OCI-LY1 (cell line): ENCODE data around the gene PTH.

Experiments
- H2AFZ ChIP-seq: fragments of 200-600 bp; sonication (generic), shearing (Covaris generic); 2 replicates; pipeline ENCODE4 v1.6.0; 2014; ENCODE audit warnings: antibody characterized with exemption, mild to moderate bottlenecking, low read length
- H3F3A ChIP-seq: fragments of 200-600 bp; sonication (generic), shearing (Covaris generic); 2 replicates; pipeline ENCODE4 v1.6.0; 2014; ENCODE audit warnings: mild to moderate bottlenecking, antibody characterized with exemption, low read length, moderate library complexity; ENCODE audit not compliant: insufficient read depth
- H3K27ac ChIP-seq: fragments of 200-600 bp; sonication (generic); 2 replicates; pipeline ENCODE4 v1.5.1; 2014; ENCODE audit warnings: low read length, mixed run types, mild to moderate bottlenecking, low read depth; ENCODE audit not compliant: poor library complexity, severe bottlenecking
- H3K27me3 ChIP-seq: fragments of 200-600 bp; sonication (generic); 2 replicates; pipeline ENCODE4 v1.6.0; 2014; ENCODE audit warnings: antibody characterized with exemption, mild to moderate bottlenecking, low read length, moderate library complexity; ENCODE audit not compliant: insufficient read depth
- H3K36me3 ChIP-seq: fragments of 200-600 bp; sonication (generic); 2 replicates; pipeline ENCODE4 v1.6.1; 2014; ENCODE audit warnings: mild to moderate bottlenecking, antibody characterized with exemption, low read length, moderate library complexity, mixed read lengths; ENCODE audit not compliant: insufficient read depth
- H3K4me1 ChIP-seq: fragments of 200-600 bp; sonication (generic); 2 replicates; pipeline ENCODE4 v1.5.1; 2014; ENCODE audit warnings: mild to moderate bottlenecking, low read length, moderate library complexity; ENCODE audit not compliant: insufficient read depth, severe bottlenecking
- H3K4me2 ChIP-seq: fragments of 200-600 bp; sonication (generic), shearing (Covaris generic); 2 replicates; pipeline ENCODE4 v1.6.1; 2014; ENCODE audit warnings: low read length
- H3K4me3 ChIP-seq: fragments of 200-600 bp; sonication (generic); 2 replicates; pipeline ENCODE4 v1.5.1; 2014; ENCODE audit warnings: low read length, low read depth, mild to moderate bottlenecking, mixed read lengths; ENCODE audit not compliant: poor library complexity, severe bottlenecking
- H3K79me2 ChIP-seq: fragments of 200-600 bp; shearing (Covaris generic); 2 replicates; pipeline ENCODE4 v1.6.1; 2016; ENCODE audit warnings: mixed run types, low read length, mixed read lengths; ENCODE audit not compliant: insufficient read depth
- H3K9ac ChIP-seq: fragments of 200-600 bp; sonication (generic), shearing (Covaris generic); 2 replicates; pipeline ENCODE4 v1.6.1; 2014; ENCODE audit warnings: mild to moderate bottlenecking, low read length, mixed read lengths
- H3K9me2 ChIP-seq: fragments of 200-600 bp; sonication (generic), shearing (Covaris generic); 2 replicates; pipeline ENCODE4 v1.6.1; 2014; ENCODE audit warnings: low read depth, mild to moderate bottlenecking, low read length, mixed read lengths
- H3K9me3 ChIP-seq: fragments of 200-600 bp; shearing (Covaris generic); 2 replicates; pipeline ENCODE4 v1.6.1; 2014; ENCODE audit warnings: low read length, mixed read lengths
- H4K20me1 ChIP-seq: fragments of 200-600 bp; sonication (generic), shearing (Covaris generic); 2 replicates; pipeline ENCODE4 v1.6.0; 2016; ENCODE audit warnings: mild to moderate bottlenecking, low read length; ENCODE audit not compliant: insufficient read depth
- EZH2 ChIP-seq: fragments of 200-600 bp; sonication (generic), shearing (Covaris generic); IDR thresholded peaks from 2 replicates; pipeline ENCODE4 v1.8.0; 2017; ENCODE audit warnings: borderline replicate concordance, mixed run types, mild to moderate bottlenecking, antibody characterized with exemption, low read length, moderate library complexity, mixed read lengths
- TF ChIP-seq, protein P1 (sequence below): fragments of 200-600 bp; sonication (generic), shearing (Covaris generic); IDR thresholded peaks from 2 replicates; pipeline ENCODE4 v1.5.1; 2017; ENCODE audit warnings: mild to moderate bottlenecking, antibody characterized with exemption, low read length, moderate library complexity, mixed read lengths

PTH gene

DNA sequence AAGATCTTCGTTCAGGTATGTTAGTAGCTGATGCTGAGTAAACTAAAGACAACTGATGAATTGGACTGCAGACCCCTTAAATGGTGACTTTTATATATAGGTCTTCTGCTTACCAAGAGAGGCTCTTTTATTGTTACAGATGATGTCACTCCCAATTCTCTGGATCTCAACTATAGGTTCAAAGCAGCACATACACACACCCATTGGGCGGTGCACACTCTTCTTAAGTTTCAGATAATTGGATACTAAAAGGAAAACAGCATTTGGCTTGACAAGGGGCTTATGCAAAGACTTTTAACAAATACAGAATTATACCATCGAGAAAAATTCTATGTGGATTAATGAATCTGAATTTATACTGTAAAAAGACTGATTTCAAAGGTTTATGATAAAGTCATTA lies at the start of gene PTH:
Gene PTH, minus strand, starts transcription at position 69 of the 400 bp plus-strand sequence. CDS start 3,142 bp downstream, outside the sequence.
- no peaks in the 10 kb centered on the region for H3K27me3 ChIP-seq
- no peaks in the 10 kb centered on the region for H3K9me2 ChIP-seq
- H3K4me1 ChIP-seq = no peaks in the 10 kb centered on the region
- H2AFZ ChIP-seq = no peak within 1 kb of the TSS
- no peaks in the 10 kb centered on the region for H3K79me2 ChIP-seq
- no peak for TF ChIP-seq EZH2
- no peak within 1 kb of the TSS for H3K4me2 ChIP-seq
- H3K9ac ChIP-seq = no peak within 1 kb of the TSS
- H3K4me3 ChIP-seq = no peak within 1 kb of the TSS
- H3K27ac ChIP-seq = no peak within 1 kb of the TSS
- no peaks in the 10 kb centered on the region for H3K9me3 ChIP-seq
- no peaks in the 10 kb centered on the region; the same call in 1 of the 2 replicates for H3F3A ChIP-seq
- H3K36me3 ChIP-seq = no peaks in the 10 kb centered on the region
- H4K20me1 ChIP-seq = no peaks in the 10 kb centered on the region

DNA sequence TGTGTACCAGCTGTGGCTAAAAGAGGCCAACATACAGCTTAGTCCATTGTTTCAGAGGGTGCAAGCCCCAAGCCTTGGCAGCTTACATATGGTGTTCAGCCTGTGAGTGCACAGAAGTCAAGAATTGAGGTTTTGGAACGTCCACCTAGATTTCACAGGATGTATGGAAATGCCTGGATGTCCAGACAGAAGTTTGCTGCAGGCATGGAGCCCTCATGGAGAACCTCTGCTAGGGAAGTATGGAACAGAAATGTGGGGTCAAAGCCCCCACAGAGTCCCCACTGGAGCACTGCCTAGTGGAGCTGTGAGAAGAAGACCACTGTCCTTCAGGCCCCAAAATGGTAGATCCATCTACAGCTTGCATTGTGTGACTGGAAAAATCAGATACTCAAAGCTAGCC lies 42.2 kb upstream of the PTH start:
- no peak overlapping the region for H3K27ac ChIP-seq
- no peaks in the 10 kb centered on the region for H3K9me3 ChIP-seq
- no peak overlapping the region for H3K9ac ChIP-seq
- H3K4me3 ChIP-seq = no peak overlapping the region
- no peaks in the 10 kb centered on the region for H3K79me2 ChIP-seq
- H3F3A ChIP-seq = no peaks in the 10 kb centered on the region
- no peaks in the 10 kb centered on the region for H3K4me1 ChIP-seq
- no peaks in the 10 kb centered on the region for H3K36me3 ChIP-seq
- H3K9me2 ChIP-seq = no peaks in the 10 kb centered on the region
- TF ChIP-seq EZH2 = no peak
- TF ChIP-seq, protein P1, sequence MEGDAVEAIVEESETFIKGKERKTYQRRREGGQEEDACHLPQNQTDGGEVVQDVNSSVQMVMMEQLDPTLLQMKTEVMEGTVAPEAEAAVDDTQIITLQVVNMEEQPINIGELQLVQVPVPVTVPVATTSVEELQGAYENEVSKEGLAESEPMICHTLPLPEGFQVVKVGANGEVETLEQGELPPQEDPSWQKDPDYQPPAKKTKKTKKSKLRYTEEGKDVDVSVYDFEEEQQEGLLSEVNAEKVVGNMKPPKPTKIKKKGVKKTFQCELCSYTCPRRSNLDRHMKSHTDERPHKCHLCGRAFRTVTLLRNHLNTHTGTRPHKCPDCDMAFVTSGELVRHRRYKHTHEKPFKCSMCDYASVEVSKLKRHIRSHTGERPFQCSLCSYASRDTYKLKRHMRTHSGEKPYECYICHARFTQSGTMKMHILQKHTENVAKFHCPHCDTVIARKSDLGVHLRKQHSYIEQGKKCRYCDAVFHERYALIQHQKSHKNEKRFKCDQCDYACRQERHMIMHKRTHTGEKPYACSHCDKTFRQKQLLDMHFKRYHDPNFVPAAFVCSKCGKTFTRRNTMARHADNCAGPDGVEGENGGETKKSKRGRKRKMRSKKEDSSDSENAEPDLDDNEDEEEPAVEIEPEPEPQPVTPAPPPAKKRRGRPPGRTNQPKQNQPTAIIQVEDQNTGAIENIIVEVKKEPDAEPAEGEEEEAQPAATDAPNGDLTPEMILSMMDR = no peak
- no peaks in the 10 kb centered on the region for H4K20me1 ChIP-seq
- no peak overlapping the region for H3K4me2 ChIP-seq
- H3K27me3 ChIP-seq = no peaks in the 10 kb centered on the region
- no peak overlapping the region for H2AFZ ChIP-seq

DNA sequence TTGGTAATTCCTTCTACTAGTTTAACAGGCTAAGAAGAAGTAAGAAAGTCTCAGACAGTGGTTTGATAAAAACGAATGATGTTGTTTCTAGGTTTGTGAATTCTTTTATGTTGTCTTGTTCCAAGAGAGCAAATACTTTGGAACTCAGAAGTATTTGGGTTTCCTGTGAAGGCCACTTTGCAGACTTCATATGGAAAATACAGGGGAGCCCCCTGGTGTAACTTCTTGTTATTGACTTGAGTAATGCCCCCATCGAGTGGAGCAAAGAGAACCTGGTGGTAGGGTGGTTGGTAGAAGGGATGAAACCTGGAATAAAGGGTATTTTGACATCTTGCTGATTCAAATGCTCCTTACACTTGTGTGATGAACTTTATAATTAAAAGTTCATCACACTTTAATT lies 40.0 kb upstream of the PTH start:
- Histone ChIP-seq H4K20me1 (no peaks in the 10 kb centered on the region), H3F3A (no peaks in the 10 kb centered on the region), H3K9ac (no peak overlapping the region), H3K27ac (no peak overlapping the region), H3K4me1 (no peaks in the 10 kb centered on the region), H2AFZ (no peak overlapping the region), H3K4me2 (no peak overlapping the region), H3K27me3 (no peaks in the 10 kb centered on the region), H3K9me2 (no peaks in the 10 kb centered on the region), H3K36me3 (no peaks in the 10 kb centered on the region), H3K79me2 (no peaks in the 10 kb centered on the region), H3K9me3 (no peaks in the 10 kb centered on the region), H3K4me3 (no peak overlapping the region)
- no peak for TF ChIP-seq EZH2
- TF ChIP-seq, protein P1 = peak; percentile 43

DNA sequence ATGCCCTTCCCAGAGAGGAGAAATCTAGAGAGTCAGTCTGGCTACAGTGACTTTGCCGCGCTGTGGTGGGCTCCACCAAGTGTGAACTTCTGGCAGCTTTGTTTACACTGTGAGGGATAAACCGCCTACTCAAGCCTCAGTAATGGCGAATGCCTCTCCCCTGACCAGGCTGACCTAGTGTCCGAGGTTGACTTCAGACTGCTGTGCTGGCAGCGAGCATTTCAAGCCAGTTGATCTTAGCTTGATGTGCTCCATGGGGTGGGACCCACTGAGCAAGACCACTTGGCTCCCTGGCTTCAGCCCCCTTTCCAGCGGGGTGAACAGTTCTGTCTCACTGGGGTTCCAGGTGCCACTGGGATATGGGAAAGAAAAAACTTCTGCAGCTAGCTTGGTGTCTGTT lies 38.6 kb upstream of the PTH start:
- Histone ChIP-seq H3K4me3 (no peak overlapping the region), H3K9ac (no peak overlapping the region), H3K27ac (no peak overlapping the region), H2AFZ (no peak overlapping the region), H3K9me2 (no peaks in the 10 kb centered on the region), H3K4me2 (no peak overlapping the region), H3K27me3 (no peaks in the 10 kb centered on the region), H3K79me2 (no peaks in the 10 kb centered on the region), H4K20me1 (no peaks in the 10 kb centered on the region), H3F3A (no peaks in the 10 kb centered on the region), H3K9me3 (no peaks in the 10 kb centered on the region), H3K36me3 (no peaks in the 10 kb centered on the region), H3K4me1 (no peaks in the 10 kb centered on the region)
- TF ChIP-seq, protein P1 = no peak
- no peak for TF ChIP-seq EZH2
